ENCODE data around the gene WTIP. TPM values are rescaled to one million over a fixed set of nuclear protein-coding genes. Genes with fewer than 3 reads are reported as not detected.

The WTIP gene
- 30.1 and 49.0 TPM in 2 replicates for total RNA-seq

GRCh38 chr19:34480971-34481841 lies at the start of gene WTIP:
Gene WTIP, plus strand, starts transcription at chr19:34481758. Its CDS starts 217 bp downstream, at chr19:34481975.

Other genes with a start within 250 kb of the WTIP start
- 11.6 and 15.9 TPM in 2 replicates for gene GARRE1, start 227.2 kb upstream of the WTIP start, total RNA-seq
- 112 and 129 TPM in 2 replicates for gene GPI, start 116.6 kb upstream of the WTIP start, total RNA-seq
- 5.7 and 6.8 TPM in 2 replicates for gene PDCD2L, start 77.4 kb upstream of the WTIP start, total RNA-seq
- gene UBA2, start 53.4 kb upstream of the WTIP start, total RNA-seq: 110 and 157 TPM in 2 replicates
- gene SCGB2B2, start 195.4 kb downstream of the WTIP start, total RNA-seq: 0.13 and 0.19 TPM in 2 replicates
- gene ZNF302, start 195.9 kb downstream of the WTIP start, total RNA-seq: 16.4 and 21.1 TPM in 2 replicates